ENCODE results near the gene ENAH.

The ENAH gene

GRCh38 chr1:225602590-225603206, 50.2 kb downstream of the ENAH start:
- no peaks in the 10 kb centered on the region for H3K27me3 ChIP-seq (ENCODE audit: control insufficient read depth, insufficient read depth, low read length)
- no peak overlapping the region for H3K4me3 ChIP-seq (ENCODE audit: low read depth, low read length)
- H3K36me3 ChIP-seq (ENCODE audit: control insufficient read depth, insufficient read depth, low read length) = no peaks in the 10 kb centered on the region
- H3K27ac ChIP-seq (ENCODE audit: low read depth, low read length) = no peak overlapping the region
- no peaks in the 10 kb centered on the region for H3K9me3 ChIP-seq (ENCODE audit: control insufficient read depth, insufficient read depth, low read length)
- H3K4me1 ChIP-seq (ENCODE audit: control insufficient read depth, insufficient read depth, low read length) = peaks cover 15% of the 10 kb centered on the region
- no peak overlapping the region for H3K9ac ChIP-seq (ENCODE audit: low read depth, low read length)

- Histone ChIP-seq H3K9me3 (ENCODE audit: control insufficient read depth, insufficient read depth, low read length) (no peaks in the 10 kb centered on the region), H3K9ac (ENCODE audit: low read depth, low read length) (no peak overlapping the region), H3K4me1 (ENCODE audit: control insufficient read depth, insufficient read depth, low read length) (peaks cover 10% of the 10 kb centered on the region; the same call in 1 of the 2 replicates), H3K4me3 (ENCODE audit: low read depth, low read length) (no peak overlapping the region), H3K27me3 (ENCODE audit: control insufficient read depth, insufficient read depth, low read length) (no peaks in the 10 kb centered on the region), H3K36me3 (ENCODE audit: control insufficient read depth, insufficient read depth, low read length) (no peaks in the 10 kb centered on the region), H3K27ac (ENCODE audit: low read depth, low read length) (no peak overlapping the region)
These were observed 50.9 kb downstream of the ENAH start for GRCh38 chr1:225601902-225602589.

- Histone ChIP-seq H3K4me3 (ENCODE audit: low read depth, low read length) (no peak overlapping the region), H3K36me3 (ENCODE audit: control insufficient read depth, insufficient read depth, low read length) (peaks cover 3% of the 10 kb centered on the region; the same call in 1 of the 2 replicates), H3K27ac (ENCODE audit: low read depth, low read length) (no peak overlapping the region), H3K9ac (ENCODE audit: low read depth, low read length) (no peak overlapping the region), H3K27me3 (ENCODE audit: control insufficient read depth, insufficient read depth, low read length) (no peaks in the 10 kb centered on the region), H3K9me3 (ENCODE audit: control insufficient read depth, insufficient read depth, low read length) (no peaks in the 10 kb centered on the region), H3K4me1 (ENCODE audit: control insufficient read depth, insufficient read depth, low read length) (peaks cover 17% of the 10 kb centered on the region)
These were observed 54.1 kb downstream of the ENAH start for GRCh38 chr1:225598847-225599246.

GRCh38 chr1:225597926-225598575, 54.9 kb downstream of the ENAH start:
- H3K27ac ChIP-seq (ENCODE audit: low read depth, low read length) = no peak overlapping the region
- H3K4me3 ChIP-seq (ENCODE audit: low read depth, low read length) = no peak overlapping the region
- H3K9me3 ChIP-seq (ENCODE audit: control insufficient read depth, insufficient read depth, low read length) = no peaks in the 10 kb centered on the region
- H3K9ac ChIP-seq (ENCODE audit: low read depth, low read length) = no peak overlapping the region
- no peaks in the 10 kb centered on the region for H3K27me3 ChIP-seq (ENCODE audit: control insufficient read depth, insufficient read depth, low read length)
- peaks cover 8% of the 10 kb centered on the region; the same call in 1 of the 2 replicates for H3K36me3 ChIP-seq (ENCODE audit: control insufficient read depth, insufficient read depth, low read length)
- peaks cover 17% of the 10 kb centered on the region for H3K4me1 ChIP-seq (ENCODE audit: control insufficient read depth, insufficient read depth, low read length)

- H3K27ac ChIP-seq (ENCODE audit: low read depth, low read length) = no peak overlapping the region
- H3K4me3 ChIP-seq (ENCODE audit: low read depth, low read length) = no peak overlapping the region
- H3K9me3 ChIP-seq (ENCODE audit: control insufficient read depth, insufficient read depth, low read length) = no peaks in the 10 kb centered on the region
- no peaks in the 10 kb centered on the region for H3K27me3 ChIP-seq (ENCODE audit: control insufficient read depth, insufficient read depth, low read length)
- H3K36me3 ChIP-seq (ENCODE audit: control insufficient read depth, insufficient read depth, low read length) = peaks cover 8% of the 10 kb centered on the region; the same call in 1 of the 2 replicates
- H3K9ac ChIP-seq (ENCODE audit: low read depth, low read length) = no peak overlapping the region
- H3K4me1 ChIP-seq (ENCODE audit: control insufficient read depth, insufficient read depth, low read length) = peaks cover 17% of the 10 kb centered on the region
These were observed 56.2 kb downstream of the ENAH start for GRCh38 chr1:225596736-225597135.

- Histone ChIP-seq H3K9ac (ENCODE audit: low read depth, low read length) (no peak overlapping the region), H3K27ac (ENCODE audit: low read depth, low read length) (no peak overlapping the region), H3K36me3 (ENCODE audit: control insufficient read depth, insufficient read depth, low read length) (peaks cover 8% of the 10 kb centered on the region; the same call in 1 of the 2 replicates), H3K4me3 (ENCODE audit: low read depth, low read length) (no peak overlapping the region), H3K9me3 (ENCODE audit: control insufficient read depth, insufficient read depth, low read length) (no peaks in the 10 kb centered on the region), H3K27me3 (ENCODE audit: control insufficient read depth, insufficient read depth, low read length) (no peaks in the 10 kb centered on the region), H3K4me1 (ENCODE audit: control insufficient read depth, insufficient read depth, low read length) (peaks cover 17% of the 10 kb centered on the region)
These were observed 56.9 kb downstream of the ENAH start for GRCh38 chr1:225595974-225596551.

GRCh38 chr1:225595452-225595851, 57.5 kb downstream of the ENAH start:
- Histone ChIP-seq H3K9me3 (ENCODE audit: control insufficient read depth, insufficient read depth, low read length) (no peaks in the 10 kb centered on the region), H3K27ac (ENCODE audit: low read depth, low read length) (no peak overlapping the region), H3K9ac (ENCODE audit: low read depth, low read length) (no peak overlapping the region), H3K4me3 (ENCODE audit: low read depth, low read length) (no peak overlapping the region), H3K36me3 (ENCODE audit: control insufficient read depth, insufficient read depth, low read length) (peaks cover 8% of the 10 kb centered on the region; the same call in 1 of the 2 replicates), H3K27me3 (ENCODE audit: control insufficient read depth, insufficient read depth, low read length) (no peaks in the 10 kb centered on the region), H3K4me1 (ENCODE audit: control insufficient read depth, insufficient read depth, low read length) (peaks cover 22% of the 10 kb centered on the region)

GRCh38 chr1:225593414-225593813, 59.5 kb downstream of the ENAH start:
- H3K4me3 ChIP-seq (ENCODE audit: low read depth, low read length) = no peak overlapping the region
- H3K27me3 ChIP-seq (ENCODE audit: control insufficient read depth, insufficient read depth, low read length) = no peaks in the 10 kb centered on the region
- H3K9me3 ChIP-seq (ENCODE audit: control insufficient read depth, insufficient read depth, low read length) = no peaks in the 10 kb centered on the region
- H3K4me1 ChIP-seq (ENCODE audit: control insufficient read depth, insufficient read depth, low read length) = peaks cover 37% of the 10 kb centered on the region
- peaks cover 8% of the 10 kb centered on the region; the same call in 1 of the 2 replicates for H3K36me3 ChIP-seq (ENCODE audit: control insufficient read depth, insufficient read depth, low read length)
- no peak overlapping the region for H3K9ac ChIP-seq (ENCODE audit: low read depth, low read length)
- H3K27ac ChIP-seq (ENCODE audit: low read depth, low read length) = no peak overlapping the region

- Histone ChIP-seq H3K9me3 (ENCODE audit: control insufficient read depth, insufficient read depth, low read length) (no peaks in the 10 kb centered on the region), H3K27me3 (ENCODE audit: control insufficient read depth, insufficient read depth, low read length) (no peaks in the 10 kb centered on the region)
These were observed 60.4 kb downstream of the ENAH start for GRCh38 chr1:225592362-225593025.

GRCh38 chr1:225587310-225587709, 65.6 kb downstream of the ENAH start:
- Histone ChIP-seq H3K4me3 (ENCODE audit: low read depth, low read length) (no peak overlapping the region), H3K9me3 (ENCODE audit: control insufficient read depth, insufficient read depth, low read length) (no peaks in the 10 kb centered on the region), H3K27ac (ENCODE audit: low read depth, low read length) (no peak overlapping the region), H3K27me3 (ENCODE audit: control insufficient read depth, insufficient read depth, low read length) (no peaks in the 10 kb centered on the region), H3K36me3 (ENCODE audit: control insufficient read depth, insufficient read depth, low read length) (0 out of 2 replicates have a peak, but pooled peaks cover 3% of the 10 kb centered on the region), H3K4me1 (ENCODE audit: control insufficient read depth, insufficient read depth, low read length) (peaks cover 39% of the 10 kb centered on the region), H3K9ac (ENCODE audit: low read depth, low read length) (no peak overlapping the region)

More at GRCh38 chr1:225592362-225593025, 60.4 kb downstream of the ENAH start:
- Histone ChIP-seq H3K27ac (ENCODE audit: low read depth, low read length) (no peak overlapping the region), H3K4me1 (ENCODE audit: control insufficient read depth, insufficient read depth, low read length) (peaks cover 46% of the 10 kb centered on the region), H3K36me3 (ENCODE audit: control insufficient read depth, insufficient read depth, low read length) (peaks cover 8% of the 10 kb centered on the region; the same call in 1 of the 2 replicates), H3K4me3 (ENCODE audit: low read depth, low read length) (no peak overlapping the region), H3K9ac (ENCODE audit: low read depth, low read length) (no peak overlapping the region)
